ENCODE results near the gene CDK16.

Gene CDK16

DNA sequence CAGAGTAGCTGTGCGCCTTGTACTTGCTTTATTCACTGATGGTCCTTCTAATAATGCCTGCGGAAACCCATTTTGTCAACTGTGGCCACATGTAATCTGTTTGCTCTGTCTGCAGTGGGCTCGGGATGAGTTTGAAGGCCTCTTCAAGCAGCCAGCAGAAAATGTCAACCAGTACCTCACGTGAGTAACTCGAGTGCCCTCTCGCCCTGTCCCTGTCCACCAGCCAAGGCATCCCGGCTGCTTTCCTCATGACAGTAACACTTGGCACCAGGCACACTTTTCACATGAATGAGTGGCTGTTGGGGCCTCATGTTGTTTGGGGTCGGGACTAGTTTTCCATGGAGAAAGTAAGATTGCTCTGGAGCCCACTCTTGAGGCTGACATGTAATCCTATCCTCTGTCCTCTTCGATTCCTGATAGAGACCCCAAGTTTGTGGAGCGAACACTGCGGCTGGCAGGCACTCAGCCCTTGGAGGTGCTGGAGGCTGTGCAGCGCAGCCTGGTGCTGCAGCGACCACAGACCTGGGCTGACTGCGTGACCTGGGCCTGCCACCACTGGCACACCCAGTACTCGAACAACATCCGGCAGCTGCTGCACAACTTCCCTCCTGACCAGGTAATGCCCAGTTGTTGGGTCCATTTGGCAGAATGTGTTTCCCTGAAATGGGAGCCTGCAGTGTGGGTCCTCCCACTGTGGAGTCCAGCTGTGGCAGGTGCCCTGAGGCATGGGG, 8.8 kb upstream of the CDK16 start:
- DNase-seq, result no peak

DNA sequence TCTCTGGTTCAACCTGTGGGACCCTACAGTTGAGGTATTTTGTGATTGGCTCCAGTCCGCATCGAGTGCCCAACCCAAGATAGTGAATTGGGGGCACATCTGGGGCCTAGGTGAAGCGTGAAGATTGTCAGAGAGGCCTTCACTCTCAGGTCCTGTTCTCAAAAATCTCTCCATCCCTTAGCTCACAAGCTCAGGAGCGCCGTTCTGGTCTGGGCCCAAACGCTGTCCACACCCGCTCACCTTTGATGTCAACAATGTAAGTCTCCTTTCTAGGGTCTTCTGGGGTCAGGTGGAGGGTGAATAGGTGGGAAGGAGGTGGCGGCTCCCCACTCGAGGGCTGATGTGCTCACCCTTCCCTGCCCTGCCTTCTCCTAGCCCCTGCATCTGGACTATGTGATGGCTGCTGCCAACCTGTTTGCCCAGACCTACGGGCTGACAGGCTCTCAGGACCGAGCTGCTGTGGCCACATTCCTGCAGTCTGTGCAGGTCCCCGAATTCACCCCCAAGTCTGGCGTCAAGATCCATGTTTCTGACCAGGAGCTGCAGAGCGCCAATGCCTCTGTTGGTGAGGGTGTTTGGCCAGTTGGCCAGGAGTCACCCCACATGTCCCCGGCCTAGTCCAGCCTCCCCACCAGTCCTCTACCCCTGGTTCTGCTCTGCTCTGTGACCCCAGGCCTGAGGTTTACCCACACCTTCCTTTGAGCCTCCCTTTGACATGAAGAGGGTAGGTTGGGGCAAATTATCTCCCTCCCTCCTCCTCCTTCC, 7.6 kb upstream of the CDK16 start:
- no peak for DNase-seq

DNA sequence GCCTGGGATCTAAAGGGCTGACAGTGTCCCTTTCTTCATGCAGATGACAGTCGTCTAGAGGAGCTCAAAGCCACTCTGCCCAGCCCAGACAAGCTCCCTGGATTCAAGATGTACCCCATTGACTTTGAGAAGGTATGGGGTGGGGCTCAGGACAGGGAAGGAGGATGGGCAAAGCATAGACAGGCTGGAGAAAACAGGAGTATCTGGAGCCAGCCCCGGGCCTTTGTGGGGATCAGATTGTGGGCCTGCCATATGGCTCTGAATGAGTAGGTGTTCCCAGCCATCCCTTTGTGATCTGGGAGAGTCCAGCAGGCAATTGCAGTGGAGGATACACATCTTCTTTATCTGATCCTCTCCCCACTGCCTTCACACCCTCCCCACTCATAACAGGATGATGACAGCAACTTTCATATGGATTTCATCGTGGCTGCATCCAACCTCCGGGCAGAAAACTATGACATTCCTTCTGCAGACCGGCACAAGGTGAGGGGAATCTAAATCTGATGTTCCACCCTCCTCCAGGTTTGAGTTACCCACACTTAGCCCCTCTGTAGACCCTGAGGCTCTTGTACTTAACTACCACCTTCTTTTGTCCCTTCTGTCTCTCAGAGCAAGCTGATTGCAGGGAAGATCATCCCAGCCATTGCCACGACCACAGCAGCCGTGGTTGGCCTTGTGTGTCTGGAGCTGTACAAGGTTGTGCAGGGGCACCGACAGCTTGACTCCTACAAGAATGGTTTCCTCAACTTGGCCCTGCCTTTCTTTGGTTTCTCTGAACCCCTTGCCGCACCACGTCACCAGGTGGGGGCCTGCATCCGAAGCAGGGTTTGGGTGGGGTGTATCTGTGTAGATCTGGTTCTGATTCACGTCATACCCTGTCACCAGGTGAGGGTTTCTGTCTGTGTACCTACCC, 5.8 kb upstream of the CDK16 start:
- no peak for DNase-seq

DNA sequence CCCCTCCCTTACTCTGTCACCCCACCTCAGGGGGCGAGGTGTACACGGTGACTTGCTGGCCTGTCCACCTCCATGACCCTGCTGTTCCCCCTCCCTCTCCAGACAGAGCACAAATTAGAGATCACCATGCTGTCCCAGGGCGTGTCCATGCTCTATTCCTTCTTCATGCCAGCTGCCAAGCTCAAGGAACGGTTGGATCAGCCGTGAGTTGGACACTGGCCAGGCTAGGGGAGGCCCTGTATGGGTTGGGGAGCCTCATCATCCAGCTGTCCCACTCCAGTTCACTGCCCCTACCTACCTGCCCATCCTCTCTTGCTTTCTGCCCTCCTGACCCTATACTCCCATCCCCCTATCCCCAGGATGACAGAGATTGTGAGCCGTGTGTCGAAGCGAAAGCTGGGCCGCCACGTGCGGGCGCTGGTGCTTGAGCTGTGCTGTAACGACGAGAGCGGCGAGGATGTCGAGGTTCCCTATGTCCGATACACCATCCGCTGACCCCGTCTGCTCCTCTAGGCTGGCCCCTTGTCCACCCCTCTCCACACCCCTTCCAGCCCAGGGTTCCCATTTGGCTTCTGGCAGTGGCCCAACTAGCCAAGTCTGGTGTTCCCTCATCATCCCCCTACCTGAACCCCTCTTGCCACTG, 3.9 kb upstream of the CDK16 start:
- DNase-seq, result no peak

DNA sequence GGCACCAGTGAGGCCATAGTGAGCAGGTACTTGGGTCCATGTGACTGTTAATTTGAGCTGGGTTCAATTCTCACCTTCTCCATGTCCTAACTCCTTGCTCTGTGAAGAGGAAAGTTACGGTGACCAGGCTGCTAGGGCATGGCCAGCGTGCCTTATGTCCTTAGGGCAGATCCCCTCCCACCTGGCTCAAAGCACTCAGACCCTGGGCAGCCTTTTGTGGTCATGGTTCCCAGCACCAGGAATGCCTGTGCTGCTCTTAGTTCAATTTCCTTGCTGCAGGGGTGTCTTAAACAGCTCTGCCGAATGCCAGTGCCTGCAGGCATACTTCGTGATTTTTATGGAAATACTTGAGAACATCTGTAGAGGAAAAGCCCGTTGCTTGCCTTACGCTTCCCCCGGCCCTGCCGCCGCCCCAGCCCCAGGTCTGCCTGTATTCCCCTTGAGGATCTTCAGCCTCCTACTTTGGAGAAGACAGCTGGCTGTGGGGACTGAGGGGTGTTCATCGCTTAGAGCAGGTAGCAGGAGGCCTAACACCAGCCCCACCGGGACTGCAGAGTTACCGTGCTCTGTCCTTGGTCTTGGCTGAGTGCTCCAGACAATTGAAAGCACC, 3.1 kb upstream of the CDK16 start:
- no peak for DNase-seq

DNA sequence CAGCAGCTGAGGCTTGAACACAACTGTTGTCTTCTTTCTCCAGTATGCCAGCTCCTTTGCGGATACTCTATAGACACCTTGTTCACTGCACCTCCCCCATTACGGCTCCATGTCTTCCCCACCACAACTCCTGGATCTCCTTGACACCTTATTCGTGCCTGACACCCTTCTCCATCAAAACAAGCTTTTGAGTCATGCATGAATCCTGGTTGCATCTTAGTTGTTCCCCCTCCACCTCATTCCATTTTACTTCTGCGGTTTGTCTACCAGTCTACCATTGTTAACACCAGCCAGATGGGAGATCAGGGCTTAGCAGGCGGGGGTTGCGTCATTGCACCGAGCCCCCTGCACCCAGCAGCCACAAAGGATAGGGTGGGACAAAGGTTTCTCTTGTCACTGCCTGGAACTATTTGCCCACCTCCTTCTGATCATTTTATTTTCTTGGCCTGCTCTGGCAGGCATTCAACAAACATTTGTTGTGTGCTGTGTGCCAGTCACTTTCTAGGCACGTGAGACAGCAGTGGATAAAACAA, 2.0 kb upstream of the CDK16 start:
- no peak for DNase-seq

DNA sequence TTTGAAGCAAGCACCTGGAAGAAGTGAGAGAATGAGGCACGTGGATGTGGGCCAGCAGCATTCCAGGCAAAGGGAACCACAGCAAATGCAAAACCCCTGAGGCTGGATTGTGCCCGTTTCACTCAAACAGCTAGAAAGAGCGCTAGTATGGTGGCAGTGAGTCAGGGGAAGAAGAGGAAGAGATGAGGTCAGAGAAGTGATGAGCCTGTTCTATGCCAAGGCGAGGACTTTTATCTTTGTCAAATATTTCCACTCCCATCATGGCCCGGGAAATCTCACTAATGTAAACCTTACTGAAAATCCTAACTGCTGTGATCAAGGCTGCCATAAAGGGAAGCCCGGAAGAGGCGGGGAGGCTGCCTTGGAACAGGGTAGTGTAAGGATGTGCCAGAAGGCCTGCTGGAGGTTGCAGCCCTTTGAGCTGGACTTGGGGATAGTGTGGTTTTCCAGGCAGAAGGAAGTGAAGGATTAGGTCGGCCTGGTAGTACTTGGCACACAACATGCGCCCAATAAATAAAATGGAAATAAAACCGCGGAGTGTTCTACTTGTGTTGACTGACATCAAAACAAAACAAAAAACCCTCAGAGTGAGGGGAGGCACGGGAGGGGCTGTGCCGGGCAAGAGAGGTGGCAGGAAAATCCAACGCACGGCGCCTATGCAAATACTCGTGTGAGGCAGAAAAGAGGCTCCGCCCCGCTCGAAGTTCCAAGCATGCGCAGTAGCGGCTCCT, 1.2 kb upstream of the CDK16 start:
- peak; percentile 3 to 29 for DNase-seq

DNA sequence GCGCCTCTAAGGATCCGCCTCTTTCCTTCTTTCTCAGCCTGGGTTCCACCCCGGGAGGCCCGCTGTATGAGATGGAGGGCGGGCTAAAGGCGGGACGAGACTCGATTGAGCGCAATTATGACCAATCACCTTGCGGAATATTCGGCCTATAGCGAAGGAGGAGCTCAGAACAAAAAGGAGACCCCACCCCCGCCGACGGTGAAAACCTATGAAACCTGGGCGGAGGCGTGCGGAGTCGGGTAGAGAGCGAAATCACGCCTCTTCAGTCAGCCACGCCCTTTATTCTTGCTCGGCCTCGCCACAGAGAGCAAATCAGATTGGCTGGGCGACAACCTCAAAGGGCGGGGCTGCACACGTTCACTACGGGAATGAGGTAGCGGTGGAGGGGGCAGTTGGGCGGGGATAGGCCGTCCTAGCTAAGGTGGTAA, 615 bp upstream of the CDK16 start:
- DNase-seq, result peak; percentile 97 to 98

DNA sequence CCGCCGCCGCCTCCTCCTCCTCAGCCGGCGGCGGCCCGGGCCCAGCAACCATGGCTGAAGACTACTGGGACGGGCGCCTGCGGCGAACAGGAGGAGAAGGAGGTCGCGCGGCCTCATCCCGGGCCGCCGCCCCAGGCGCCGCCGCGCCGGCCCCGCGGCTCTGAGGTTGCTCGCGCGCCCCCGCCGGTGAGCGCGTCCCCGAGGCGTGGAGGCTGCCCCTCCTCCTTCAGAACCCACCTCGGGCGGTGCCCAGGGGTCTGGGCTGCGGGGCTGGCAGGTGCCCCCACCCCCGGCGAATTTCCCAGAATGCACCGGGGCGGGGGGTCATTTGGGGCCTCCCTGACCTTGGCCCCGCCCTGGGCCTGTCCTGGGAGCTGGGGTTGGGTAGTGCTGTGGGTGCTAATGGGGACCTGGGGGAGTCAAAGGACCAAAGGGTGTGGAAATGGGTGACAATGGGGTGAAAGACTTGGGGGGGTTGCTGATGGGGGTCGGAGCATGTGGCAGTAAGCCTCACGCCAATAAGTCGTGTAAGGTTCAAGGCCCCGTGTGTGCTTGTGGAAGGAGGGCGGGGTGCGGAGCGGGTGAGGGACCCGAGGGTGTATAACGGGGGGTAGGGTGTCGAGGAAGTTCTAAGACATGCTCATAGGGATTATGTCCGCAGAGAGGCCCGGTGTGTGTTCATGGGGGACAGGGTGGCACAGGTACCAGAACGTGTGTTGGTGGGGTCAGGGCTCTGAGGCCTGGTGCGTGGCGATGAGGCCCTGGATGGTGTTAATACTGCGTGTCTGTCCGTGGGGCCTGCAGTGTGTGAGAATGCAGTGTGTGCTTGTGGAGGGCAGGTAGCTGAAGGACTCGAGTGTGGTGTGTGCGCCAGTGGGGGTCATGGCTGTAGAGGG, 687 bp downstream of the CDK16 start:
- peak; percentile 7 to 44 for DNase-seq

DNA sequence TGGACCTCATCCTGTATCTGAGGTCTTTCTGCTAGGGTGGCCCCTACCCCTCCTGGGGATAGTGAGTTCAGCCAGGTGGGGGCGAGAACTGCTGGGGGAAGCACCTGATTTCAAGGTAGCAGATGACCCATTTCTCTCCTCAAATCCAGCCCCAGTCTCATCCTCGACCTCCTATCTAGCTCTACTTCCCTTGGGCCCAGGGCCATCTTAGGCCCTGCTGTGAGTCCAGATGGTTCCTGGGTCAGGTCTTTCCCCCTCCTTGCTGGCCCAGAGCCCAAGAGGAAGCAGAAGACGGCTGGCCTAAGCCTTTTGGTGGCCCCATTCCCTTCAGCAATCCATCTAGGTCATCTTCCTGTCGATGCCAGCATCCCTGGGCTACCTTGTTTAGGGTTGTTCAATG, 3.3 kb downstream of the CDK16 start:
- no peak for DNase-seq

DNA sequence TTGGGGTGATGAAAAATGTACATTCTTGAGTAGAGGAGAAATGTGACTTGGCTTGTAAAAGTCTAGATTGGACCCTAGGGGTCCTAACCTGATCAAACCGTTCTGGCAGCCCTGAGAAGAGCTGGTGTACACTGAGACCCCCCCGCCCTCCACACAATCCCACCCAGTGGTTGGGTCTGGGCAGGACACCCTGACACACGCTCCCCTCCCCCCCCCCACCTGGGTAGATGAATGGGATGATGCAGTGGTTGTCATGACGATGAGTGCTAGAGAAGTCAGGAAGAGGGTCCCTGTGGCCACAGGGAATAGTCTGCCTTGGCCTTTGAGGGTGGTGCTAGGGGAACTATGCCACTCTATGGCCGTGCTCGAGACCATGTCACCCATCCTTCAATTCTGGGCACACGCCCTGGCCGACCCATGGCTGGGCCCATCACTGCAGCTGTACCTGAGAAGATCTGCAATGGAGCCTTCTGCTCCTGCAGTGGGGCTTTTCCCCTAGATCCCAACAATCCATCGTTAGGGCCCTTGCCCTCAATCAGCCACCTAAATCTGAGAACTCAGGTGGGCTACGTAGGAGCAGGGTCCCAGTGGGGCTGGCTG, 4.4 kb downstream of the CDK16 start:
- no peak for DNase-seq

DNA sequence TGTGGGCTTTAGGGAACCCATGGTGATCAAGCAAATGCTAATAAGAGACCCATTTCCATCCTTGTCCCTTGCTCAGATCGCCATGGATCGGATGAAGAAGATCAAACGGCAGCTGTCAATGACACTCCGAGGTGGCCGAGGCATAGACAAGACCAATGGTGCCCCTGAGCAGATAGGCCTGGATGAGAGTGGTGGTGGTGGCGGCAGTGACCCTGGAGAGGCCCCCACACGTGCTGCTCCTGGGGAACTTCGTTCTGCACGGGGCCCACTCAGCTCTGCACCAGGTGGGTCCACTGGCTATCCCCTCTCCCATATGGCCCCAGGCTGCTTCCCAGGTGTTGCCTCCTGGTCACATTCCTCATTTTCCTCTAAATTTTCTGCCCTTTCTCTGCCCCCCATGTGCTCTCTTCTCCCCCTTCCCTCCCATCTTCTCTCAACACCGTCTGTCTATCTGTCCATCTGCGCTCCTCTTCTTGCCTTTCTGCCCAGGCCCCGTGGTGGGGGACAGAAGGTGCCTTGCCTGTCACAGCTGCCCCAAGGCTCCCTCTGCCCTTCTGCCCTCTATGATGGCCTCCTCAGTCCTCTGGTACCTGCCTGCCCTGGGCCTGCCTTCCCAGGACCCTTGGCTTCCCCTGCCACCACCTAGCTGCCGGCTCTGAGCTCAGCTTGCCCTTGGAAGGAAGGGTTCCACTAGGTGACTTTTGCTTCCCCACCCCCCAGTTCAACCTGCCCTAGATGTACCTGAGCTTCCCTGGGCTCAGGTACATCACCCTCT, 5.2 kb downstream of the CDK16 start:
- DNase-seq, result no peak

DNA sequence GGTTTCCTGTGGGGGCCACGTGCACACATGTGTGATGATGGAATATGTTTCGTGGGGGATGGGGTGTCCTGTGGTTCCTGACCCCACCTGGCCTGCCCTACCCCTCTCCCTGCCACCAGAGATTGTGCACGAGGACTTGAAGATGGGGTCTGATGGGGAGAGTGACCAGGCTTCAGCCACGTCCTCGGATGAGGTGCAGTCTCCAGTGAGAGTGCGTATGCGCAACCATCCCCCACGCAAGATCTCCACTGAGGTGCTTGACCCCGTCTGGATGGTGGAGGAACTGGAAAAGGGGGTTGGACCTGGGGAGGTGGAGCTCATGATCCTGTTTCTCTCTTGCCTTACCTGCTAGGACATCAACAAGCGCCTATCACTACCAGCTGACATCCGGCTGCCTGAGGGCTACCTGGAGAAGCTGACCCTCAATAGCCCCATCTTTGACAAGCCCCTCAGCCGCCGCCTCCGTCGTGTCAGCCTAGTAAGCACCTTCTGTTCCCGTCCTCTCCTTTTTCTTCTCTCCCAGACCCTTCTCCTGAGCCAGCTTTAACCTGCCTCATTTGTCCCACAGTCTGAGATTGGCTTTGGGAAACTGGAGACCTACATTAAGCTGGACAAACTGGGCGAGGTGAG, 5.9 kb downstream of the CDK16 start:
- no peak for DNase-seq

DNA sequence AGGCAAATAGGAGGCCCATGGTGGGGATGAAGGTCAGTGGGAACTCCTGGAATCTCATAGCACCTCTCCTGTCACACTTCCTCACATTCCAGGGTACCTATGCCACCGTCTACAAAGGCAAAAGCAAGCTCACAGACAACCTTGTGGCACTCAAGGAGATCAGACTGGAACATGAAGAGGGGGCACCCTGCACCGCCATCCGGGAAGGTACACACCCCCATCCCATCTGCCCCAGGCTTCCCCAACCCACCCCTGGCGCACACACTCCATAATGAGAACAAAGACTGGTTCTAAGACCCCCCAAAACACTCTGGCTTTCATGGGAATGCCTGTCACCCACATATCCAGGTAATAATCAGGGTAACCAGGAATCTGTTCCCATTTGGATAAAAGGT, 6.4 kb downstream of the CDK16 start:
- no peak for DNase-seq

DNA sequence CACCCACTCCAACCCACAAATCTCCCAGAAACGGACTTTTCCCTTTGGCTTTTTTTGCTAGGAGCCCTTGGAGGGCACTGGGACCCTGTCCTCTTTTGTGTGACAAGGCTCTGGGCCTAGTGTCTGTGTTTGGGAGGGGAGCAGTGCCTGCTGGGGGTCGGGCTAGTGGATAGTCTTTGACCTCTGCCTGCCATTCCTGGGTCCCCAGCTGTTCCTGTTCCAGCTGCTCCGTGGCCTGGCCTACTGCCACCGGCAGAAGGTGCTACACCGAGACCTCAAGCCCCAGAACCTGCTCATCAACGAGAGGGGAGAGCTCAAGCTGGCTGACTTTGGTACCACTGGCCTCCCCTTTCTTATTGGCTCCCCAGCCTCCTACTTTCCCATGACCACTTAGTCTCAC, 7.6 kb downstream of the CDK16 start:
- DNase-seq, result no peak

DNA sequence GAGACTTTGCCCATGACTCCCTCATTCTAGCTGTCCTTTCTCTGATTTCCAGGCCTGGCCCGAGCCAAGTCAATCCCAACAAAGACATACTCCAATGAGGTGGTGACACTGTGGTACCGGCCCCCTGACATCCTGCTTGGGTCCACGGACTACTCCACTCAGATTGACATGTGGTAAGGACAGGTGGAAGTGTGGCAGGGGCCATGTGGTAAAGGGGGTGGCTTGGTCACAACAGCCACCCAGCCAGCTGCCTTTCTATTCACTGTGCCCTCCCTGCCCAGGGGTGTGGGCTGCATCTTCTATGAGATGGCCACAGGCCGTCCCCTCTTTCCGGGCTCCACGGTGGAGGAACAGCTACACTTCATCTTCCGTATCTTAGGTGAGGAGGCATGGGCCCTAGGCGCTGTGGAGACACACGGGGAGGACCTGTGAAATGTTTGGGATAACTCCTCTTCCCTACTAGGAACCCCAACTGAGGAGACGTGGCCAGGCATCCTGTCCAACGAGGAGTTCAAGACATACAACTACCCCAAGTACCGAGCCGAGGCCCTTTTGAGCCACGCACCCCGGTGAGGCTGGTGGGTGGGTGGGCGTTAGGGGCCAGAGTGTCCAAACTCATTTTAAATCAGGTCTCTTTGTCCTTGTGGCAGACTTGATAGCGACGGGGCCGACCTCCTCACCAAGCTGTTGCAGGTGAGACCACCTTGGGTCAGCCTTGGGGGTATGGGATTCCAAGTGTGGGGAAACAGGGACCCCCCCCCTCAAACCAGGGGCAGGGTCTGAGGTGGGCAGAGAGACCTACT, 8.3 kb downstream of the CDK16 start:
- DNase-seq, result no peak

DNA sequence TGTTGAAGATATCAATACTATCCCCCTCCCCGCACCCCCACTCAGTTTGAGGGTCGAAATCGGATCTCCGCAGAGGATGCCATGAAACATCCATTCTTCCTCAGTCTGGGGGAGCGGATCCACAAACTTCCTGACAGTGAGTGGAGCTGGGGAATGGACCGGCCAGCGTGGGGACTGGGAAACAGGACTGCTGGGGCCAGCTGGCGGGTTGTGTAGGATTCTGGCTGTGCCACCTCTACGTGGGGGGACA, 8.8 kb downstream of the CDK16 start:
- no peak for DNase-seq
